ENCODE results near the gene WNT5A.

WNT5A gene

GRCh38 chr3:55446850-55447249 is 40.3 kb downstream of the WNT5A start:
- no peak for DNase-seq (ENCODE audit: low read depth in 2 of 2)

- no peak for DNase-seq (ENCODE audit: low read depth in 2 of 2)
These were observed 41.6 kb downstream of the WNT5A start for GRCh38 chr3:55445551-55445950.

DNA sequence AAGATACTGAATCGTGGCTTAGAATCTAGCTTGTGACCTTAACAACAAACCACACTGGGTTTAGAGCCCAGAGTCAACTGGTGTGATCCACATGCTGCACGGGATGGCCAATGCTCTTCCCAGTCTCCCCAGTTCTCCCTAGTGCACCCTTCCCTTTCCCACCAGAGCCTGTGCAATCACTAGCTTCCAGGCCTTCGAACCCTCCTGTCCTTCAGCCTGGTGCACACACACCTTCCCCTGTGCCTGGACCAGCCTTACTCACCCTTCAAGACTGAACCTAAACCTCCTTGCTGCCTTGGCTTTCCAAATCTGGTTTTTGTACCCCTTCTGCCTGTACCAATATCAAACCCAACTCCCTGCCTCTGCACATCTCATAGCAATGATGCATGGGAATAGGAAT is 43.8 kb downstream of the WNT5A start:
- no peak for DNase-seq (ENCODE audit: low read depth in 2 of 2)

DNA sequence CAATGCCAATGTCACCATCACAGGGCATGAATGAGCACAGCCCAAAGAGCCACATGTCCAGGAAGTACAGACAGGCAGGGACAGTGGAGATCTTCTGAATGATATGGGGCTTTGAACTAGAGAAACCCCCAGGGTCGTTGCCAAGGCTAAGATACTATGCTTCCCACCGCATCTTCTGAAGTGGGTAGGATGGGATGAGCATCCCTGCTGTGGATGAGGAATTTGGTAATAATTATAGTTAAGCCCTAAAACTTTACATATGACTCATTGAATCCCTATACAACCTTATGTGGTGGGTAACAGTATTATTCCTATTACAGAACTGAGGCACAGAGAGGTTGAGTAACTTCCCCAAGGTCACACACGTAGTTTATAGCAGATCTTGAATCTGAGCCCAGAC is 44.2 kb downstream of the WNT5A start:
- no peak for DNase-seq (ENCODE audit: low read depth in 2 of 2)

DNA sequence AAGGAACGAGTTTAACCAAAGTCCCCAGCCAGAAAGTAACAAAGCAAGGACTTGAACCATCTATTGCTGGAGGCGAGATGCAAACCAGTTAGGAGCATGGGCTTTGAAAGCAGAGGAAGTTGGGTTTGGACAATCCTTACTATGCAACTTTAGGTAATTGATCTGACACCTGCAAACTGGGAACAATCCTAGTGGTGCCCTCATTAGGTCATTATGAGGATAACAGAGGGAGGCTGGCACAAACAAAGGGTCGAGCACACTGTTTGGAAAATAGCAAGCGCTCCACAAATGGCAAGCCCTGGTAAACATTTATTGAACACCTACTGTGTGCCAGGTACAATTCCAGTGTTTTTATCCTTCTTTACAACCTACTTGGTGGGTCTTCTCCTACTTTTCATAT is 45.6 kb downstream of the WNT5A start:
- DNase-seq (ENCODE audit: low read depth in 2 of 2) = no peak

GRCh38 chr3:55440104-55440708 is 46.9 kb downstream of the WNT5A start:
- DNase-seq (ENCODE audit: low read depth in 2 of 2) = no peak

DNA sequence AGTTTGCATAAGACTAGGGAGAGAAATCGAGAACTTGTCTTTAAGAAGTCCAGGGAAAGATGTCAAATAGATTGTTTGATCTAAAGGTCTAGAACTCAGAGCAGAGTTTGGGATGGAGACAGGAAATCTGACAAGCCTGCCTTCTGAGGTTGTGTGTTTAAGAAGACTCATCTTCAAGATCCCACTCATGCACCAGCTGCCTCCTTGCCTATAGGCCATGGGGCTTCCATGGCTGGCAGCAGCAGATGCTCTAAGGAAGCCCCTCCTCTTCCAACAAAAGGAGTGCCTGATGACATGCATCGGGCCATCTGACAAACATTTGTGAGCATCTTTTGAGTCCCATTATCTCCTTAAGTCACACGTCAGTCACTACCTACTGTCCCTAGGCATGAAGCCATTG is 47.4 kb downstream of the WNT5A start:
- DNase-seq (ENCODE audit: low read depth in 2 of 2) = no peak

GRCh38 chr3:55436644-55437043 is 50.5 kb downstream of the WNT5A start:
- no peak for DNase-seq (ENCODE audit: low read depth in 2 of 2)

DNA sequence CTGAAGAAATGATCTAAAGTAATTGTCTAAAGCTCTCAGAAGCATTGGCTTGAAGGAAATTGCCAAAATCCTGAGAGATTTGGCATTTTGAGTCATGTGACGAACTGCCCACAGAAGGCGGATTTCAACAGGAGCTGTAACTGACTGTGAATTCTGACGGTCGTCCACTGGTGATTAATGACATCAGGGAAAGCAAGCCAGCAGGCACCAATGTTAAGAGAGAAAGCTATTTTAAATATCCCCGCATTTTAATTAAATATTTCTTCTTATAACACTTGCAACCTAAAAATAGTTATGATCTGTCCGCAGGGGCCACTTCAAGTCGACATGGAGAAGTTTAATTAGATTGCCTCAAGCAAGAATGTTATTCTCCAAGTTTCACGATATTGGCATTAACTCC is 51.6 kb downstream of the WNT5A start:
- DNase-seq (ENCODE audit: low read depth in 2 of 2) = no peak

- no peak for DNase-seq (ENCODE audit: low read depth in 2 of 2)
These were observed 52.3 kb downstream of the WNT5A start for GRCh38 chr3:55434789-55435188.

GRCh38 chr3:55431041-55431440 is 56.1 kb downstream of the WNT5A start:
- DNase-seq (ENCODE audit: low read depth in 2 of 2) = no peak

DNA sequence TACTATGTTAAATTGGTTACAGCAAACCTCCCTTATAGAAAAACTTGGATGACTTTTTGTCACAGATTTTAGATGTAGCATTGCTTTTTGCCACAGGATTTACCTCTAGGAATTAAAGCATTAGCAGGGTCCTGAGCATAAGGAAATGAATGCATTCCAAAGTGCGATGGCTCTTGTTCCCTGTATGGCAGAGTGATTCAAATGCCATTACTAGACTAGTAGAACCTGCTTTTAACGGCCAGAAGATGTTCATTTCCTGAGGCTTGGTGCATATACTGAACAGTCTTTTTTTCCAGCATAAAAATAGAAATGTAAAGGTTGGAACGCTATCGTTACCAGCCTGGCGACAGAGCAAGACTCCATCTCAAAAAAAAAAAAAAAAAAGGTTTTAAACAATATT is 59.4 kb downstream of the WNT5A start:
- DNase-seq (ENCODE audit: low read depth in 2 of 2) = no peak

- no peak for DNase-seq (ENCODE audit: low read depth in 2 of 2)
These were observed 60.6 kb downstream of the WNT5A start for GRCh38 chr3:55426486-55426885.

DNA sequence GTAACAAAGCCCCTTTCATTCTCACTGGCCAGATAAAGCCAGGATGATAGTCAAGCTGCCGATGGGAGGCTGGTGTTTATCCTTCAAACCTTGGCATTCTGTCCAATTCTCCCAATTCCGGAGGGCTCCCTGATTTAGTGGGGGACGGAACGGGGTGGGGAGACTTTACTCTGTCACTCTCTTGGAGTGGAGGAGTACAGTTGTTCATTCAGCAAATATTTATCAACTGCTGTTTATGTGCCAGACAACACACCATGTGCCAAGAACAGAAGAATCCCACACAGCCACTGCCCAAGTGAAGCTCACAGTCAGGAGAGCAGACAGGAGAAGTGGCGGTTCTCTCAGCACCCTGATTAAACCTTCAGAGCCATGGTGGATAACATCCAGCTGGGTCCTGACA is 63.3 kb downstream of the WNT5A start:
- no peak for DNase-seq (ENCODE audit: low read depth in 2 of 2)

DNA sequence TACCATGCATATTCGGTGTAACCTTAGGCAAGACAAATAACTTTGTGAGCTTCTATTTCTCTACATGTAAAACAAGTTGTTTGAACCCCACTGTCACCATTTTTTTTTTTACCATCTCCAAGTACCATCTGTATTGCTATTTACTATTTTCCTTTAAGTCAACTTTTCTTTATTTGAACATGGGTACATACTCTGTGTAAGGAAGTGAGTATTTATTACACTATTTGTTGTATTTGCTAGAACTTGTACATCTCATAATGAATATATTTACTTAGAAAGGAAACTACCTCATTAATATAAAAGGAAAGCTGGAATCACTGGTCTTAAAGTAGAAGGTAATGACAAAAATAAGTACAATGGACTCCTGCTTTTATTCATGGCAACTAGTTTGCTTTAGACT is 69.9 kb downstream of the WNT5A start:
- DNase-seq (ENCODE audit: low read depth in 2 of 2) = no peak

- no peak for DNase-seq (ENCODE audit: low read depth in 2 of 2)
These were observed 70.7 kb downstream of the WNT5A start for GRCh38 chr3:55416331-55416821.
